H9 (cell line): Measurements from ENCODE around the gene MGMT. TPM values are rescaled to one million over a fixed set of nuclear protein-coding genes. Genes with fewer than 3 reads are reported as not detected.
A peak's percentile ranks its signal among the peaks of the same experiment; 100 is the strongest.

Experiments used
- DNase-seq: peaks from one replicate; pipeline ENCODE4 v3.0.0-alpha.2; 2017
- H2AFZ ChIP-seq: one replicate; pipeline ENCODE4 v1.6.1; 2013; ENCODE audit warnings: mild to moderate bottlenecking, low read length, control low read depth, moderate library complexity
- H2AK5ac ChIP-seq: 2 replicates; pipeline ENCODE4 v1.6.1; 2013; ENCODE audit warnings: low read length, control low read depth, mixed read lengths; ENCODE audit not compliant: insufficient read length
- H2BK120ac ChIP-seq: one replicate; pipeline ENCODE4 v1.6.1; 2013; ENCODE audit warnings: low read depth, mild to moderate bottlenecking, low read length, control low read depth, inconsistent platforms; ENCODE audit not compliant: poor library complexity, severe bottlenecking
- H2BK12ac ChIP-seq: 2 replicates; pipeline ENCODE4 v1.6.1; 2013; ENCODE audit warnings: low read length, control low read depth, mixed read lengths, low read depth; ENCODE audit not compliant: insufficient read length
- H2BK15ac ChIP-seq: 2 replicates; pipeline ENCODE4 v1.6.1; 2013; ENCODE audit warnings: low read depth, low read length, control low read depth
- H2BK20ac ChIP-seq: one replicate; pipeline ENCODE4 v1.6.1; 2013; ENCODE audit warnings: low read depth, mild to moderate bottlenecking, low read length, control low read depth, inconsistent platforms; ENCODE audit not compliant: poor library complexity, severe bottlenecking
- H2BK5ac ChIP-seq: 2 replicates; pipeline ENCODE4 v1.6.1; 2013; ENCODE audit warnings: low read length, control low read depth, mixed read lengths; ENCODE audit not compliant: insufficient read length
- H3K14ac ChIP-seq: 2 replicates; pipeline ENCODE4 v1.6.1; 2013; ENCODE audit warnings: low read length, control low read depth; ENCODE audit not compliant: insufficient read depth
- H3K18ac ChIP-seq: 2 replicates; pipeline ENCODE4 v1.6.1; 2013; ENCODE audit warnings: low read depth, mild to moderate bottlenecking, mixed read lengths, low read length, control low read depth; ENCODE audit not compliant: insufficient read length
- H3K23ac ChIP-seq: 2 replicates; pipeline ENCODE4 v1.6.1; 2013; ENCODE audit warnings: low read length, control low read depth, mixed read lengths, low read depth; ENCODE audit not compliant: insufficient read length
- H3K23me2 ChIP-seq: 2 replicates; pipeline ENCODE4 v1.6.1; 2013; ENCODE audit warnings: low read depth, mild to moderate bottlenecking, mixed read lengths, low read length, control low read depth; ENCODE audit not compliant: insufficient read length, poor library complexity, severe bottlenecking
- H3K27ac ChIP-seq: 2 replicates; pipeline ENCODE4 v1.5.1; 2013; ENCODE audit warnings: low read length, control low read depth, mixed read lengths, low read depth; ENCODE audit not compliant: insufficient read length
- H3K27me3 ChIP-seq: 2 replicates; pipeline ENCODE4 v1.6.1; 2013; ENCODE audit warnings: low read length, control low read depth, inconsistent platforms; ENCODE audit not compliant: insufficient read depth
- H3K4ac ChIP-seq: 2 replicates; pipeline ENCODE4 v1.6.1; 2013; ENCODE audit warnings: low read depth, mild to moderate bottlenecking, control low read depth, inconsistent platforms, low read length, moderate library complexity
- H3K4me1 ChIP-seq: 2 replicates; pipeline ENCODE4 v1.6.1; 2013; ENCODE audit warnings: low read length, control low read depth, inconsistent platforms; ENCODE audit not compliant: insufficient read depth
- H3K4me2 ChIP-seq: 2 replicates; pipeline ENCODE4 v1.6.1; 2013; ENCODE audit warnings: low read length, control low read depth, mixed read lengths; ENCODE audit not compliant: insufficient read length, insufficient read depth
- H3K56ac ChIP-seq: 2 replicates; pipeline ENCODE4 v1.6.1; 2013; ENCODE audit warnings: low read depth, mild to moderate bottlenecking, mixed read lengths, low read length, control low read depth; ENCODE audit not compliant: insufficient read length
- H3K79me1 ChIP-seq: 2 replicates; pipeline ENCODE4 v1.6.1; 2013; ENCODE audit warnings: low read depth, mild to moderate bottlenecking, moderate library complexity, low read length, control low read depth, inconsistent platforms; ENCODE audit not compliant: insufficient read depth, poor library complexity, severe bottlenecking
- H3K79me2 ChIP-seq: 2 replicates; pipeline ENCODE4 v1.6.1; 2013; ENCODE audit warnings: low read length, control low read depth, inconsistent platforms; ENCODE audit not compliant: insufficient read depth
- H3K9ac ChIP-seq: 2 replicates; pipeline ENCODE4 v1.6.1; 2013; ENCODE audit warnings: low read length, control low read depth, mixed read lengths; ENCODE audit not compliant: insufficient read length; ENCODE audit errors: extremely low read depth
- H3K9me3 ChIP-seq: one replicate; pipeline ENCODE4 v1.6.1; 2013; ENCODE audit warnings: low read depth, low read length, inconsistent platforms; ENCODE audit not compliant: control insufficient read depth
- H3T11ph ChIP-seq: one replicate; pipeline ENCODE4 v1.6.1; 2013; ENCODE audit warnings: mild to moderate bottlenecking, low read length, control low read depth, inconsistent platforms
- H4K20me1 ChIP-seq: one replicate; pipeline ENCODE4 v1.6.1; 2013; ENCODE audit not compliant: control insufficient read depth, insufficient read length, insufficient read depth
- H4K5ac ChIP-seq: 2 replicates; pipeline ENCODE4 v1.6.1; 2013; ENCODE audit warnings: low read depth, mild to moderate bottlenecking, mixed read lengths, low read length, control low read depth; ENCODE audit not compliant: insufficient read length
- H4K8ac ChIP-seq: replicated peaks from 2 replicates; pipeline ENCODE4 v1.6.1; 2013; ENCODE audit warnings: low read length, control low read depth, mixed read lengths, low read depth; ENCODE audit not compliant: insufficient read length
- H4K91ac ChIP-seq: 2 replicates; pipeline ENCODE4 v1.6.1; 2013; ENCODE audit warnings: low read depth, mild to moderate bottlenecking, moderate library complexity, mixed read lengths, low read length, control low read depth; ENCODE audit not compliant: insufficient read length
- H3K27ac Mint-ChIP-seq, 3 experiments: 2 replicates in 2 of 3; 3 replicates in 1 of 3; pipeline ENCODE4 v1.8.0; 2020 to 2021; ENCODE audit warnings: mixed read lengths in 3 of 3, mild to moderate bottlenecking in 1 of 3, moderate library complexity in 1 of 3
- H3K27me3 Mint-ChIP-seq: 2 replicates; pipeline ENCODE4 v1.8.0; 2021; ENCODE audit warnings: low read depth, mild to moderate bottlenecking, moderate library complexity, mixed read lengths
- H3K36me3 Mint-ChIP-seq, 3 experiments: 2 replicates in 2 of 3; 3 replicates in 1 of 3; pipeline ENCODE4 v1.8.0; 2020 to 2021; ENCODE audit warnings: low read depth in 3 of 3, mixed read lengths in 3 of 3; ENCODE audit not compliant: insufficient read depth in 1 of 3
- H3K4me1 Mint-ChIP-seq, 2 experiments: 2 replicates each; pipeline ENCODE4 v1.8.0; 2020; ENCODE audit warnings: mixed read lengths in 2 of 2
- H3K4me3 Mint-ChIP-seq, 2 experiments: 2 replicates in 1 of 2; 3 replicates in 1 of 2; pipeline ENCODE4 v1.8.0; 2020 to 2021; ENCODE audit warnings: mild to moderate bottlenecking in 2 of 2, mixed read lengths in 2 of 2, moderate library complexity in 1 of 2
- H3K9me3 Mint-ChIP-seq, 2 experiments: 2 replicates in 1 of 2; 3 replicates in 1 of 2; pipeline ENCODE4 v1.8.0; 2020; ENCODE audit warnings: mild to moderate bottlenecking in 2 of 2, mixed read lengths in 2 of 2, moderate library complexity in 1 of 2
- WGBS: extraction: QIAGEN DNeasy Blood & Tissue Kit; methylation state at CpG from one replicate; pipeline ENCODE4 v1.1.7; 2013; ENCODE audit warnings: missing lambda C conversion rate, low lambda C conversion rate, mixed read lengths; ENCODE audit not compliant: insufficient read length; ENCODE audit errors: extremely low coverage; 5-methylcytosine and 5-hydroxymethylcytosine counted together
- total RNA-seq: library from RNA; stranded (reverse); gene quantifications from 2 replicates; pipeline ENCODE4 v1.2.1, GENCODE V29; 2021
- TF ChIP-seq, protein P1 (sequence below): fragments of 200-600 bp; sonication (generic); conservative IDR thresholded peaks from 3 replicates; pipeline ENCODE4 v1.8.0; 2021; ENCODE audit warnings: antibody characterized with exemption, mild to moderate bottlenecking

Gene MGMT
- total RNA-seq, 1 experiment from 2014 or later = 18.4 TPM

DNA sequence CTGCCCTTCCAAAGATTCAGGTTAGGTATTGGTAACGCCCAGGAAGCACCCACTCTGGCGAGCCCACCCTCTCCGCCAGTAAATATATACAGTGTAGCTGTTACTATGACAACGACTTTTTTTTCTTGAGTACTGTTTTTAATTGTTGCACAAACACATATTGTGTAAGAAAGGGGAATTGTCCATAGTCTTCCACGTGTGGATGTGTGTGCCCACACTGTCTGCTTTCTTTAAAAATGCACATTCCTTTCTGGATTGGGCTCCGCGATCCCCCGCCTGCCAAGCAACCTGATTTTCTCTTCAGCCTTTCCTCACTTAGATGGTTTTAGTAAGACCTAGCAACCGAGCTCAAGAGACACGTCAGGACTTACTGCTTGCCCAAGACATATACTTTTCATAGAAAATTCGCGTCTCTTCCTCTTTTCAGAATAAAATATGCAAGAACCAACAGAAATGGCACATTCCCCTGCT, 249.2 kb downstream of the MGMT start:
- no peak overlapping the region for H4K91ac ChIP-seq
- no peaks in the 10 kb centered on the region for H4K20me1 ChIP-seq
- H3K9me3 Mint-ChIP-seq = peaks cover 0 to 2% of the 10 kb centered on the region in 2 experiments; a peak in 2 of 5 replicates
- no CpG with 5 or more reads among the region's 12 CpGs for WGBS
- no peaks in the 10 kb centered on the region for H3K23me2 ChIP-seq
- DNase-seq = no peak
- H4K8ac ChIP-seq = no peak overlapping the region
- H2BK15ac ChIP-seq = no peak overlapping the region
- no peak overlapping the region for H3K4me3 Mint-ChIP-seq
- no peaks in the 10 kb centered on the region for H3K9me3 ChIP-seq
- H3K4me1 ChIP-seq = no peaks in the 10 kb centered on the region
- H2BK5ac ChIP-seq = no peak overlapping the region
- H2BK12ac ChIP-seq = no peak overlapping the region
- no peaks in the 10 kb centered on the region for H3K79me2 ChIP-seq
- H3K23ac ChIP-seq = no peak overlapping the region
- no peak overlapping the region for H2AFZ ChIP-seq
- no peak overlapping the region for H3T11ph ChIP-seq
- H3K79me1 ChIP-seq = no peaks in the 10 kb centered on the region
- no peak overlapping the region for H2BK120ac ChIP-seq
- no peaks in the 10 kb centered on the region for H3K27me3 ChIP-seq
- no peak overlapping the region for H3K4ac ChIP-seq
- no peaks in the 10 kb centered on the region for H3K27me3 Mint-ChIP-seq
- no peak overlapping the region for H3K9ac ChIP-seq
- no peak overlapping the region for H2AK5ac ChIP-seq
- H3K27ac ChIP-seq = no peak overlapping the region
- no peak overlapping the region for H4K5ac ChIP-seq
- H2BK20ac ChIP-seq = no peak overlapping the region
- H3K36me3 Mint-ChIP-seq = peaks cover 0 to 6% (median 0%) of the 10 kb centered on the region in 3 experiments; a peak in 3 of 7 replicates
- no peak overlapping the region for H3K18ac ChIP-seq
- no peak overlapping the region for H3K56ac ChIP-seq
- H3K4me1 Mint-ChIP-seq = peaks cover 33 to 34% of the 10 kb centered on the region in 2 experiments
- H3K4me2 ChIP-seq = no peak overlapping the region
- TF ChIP-seq, protein P1, sequence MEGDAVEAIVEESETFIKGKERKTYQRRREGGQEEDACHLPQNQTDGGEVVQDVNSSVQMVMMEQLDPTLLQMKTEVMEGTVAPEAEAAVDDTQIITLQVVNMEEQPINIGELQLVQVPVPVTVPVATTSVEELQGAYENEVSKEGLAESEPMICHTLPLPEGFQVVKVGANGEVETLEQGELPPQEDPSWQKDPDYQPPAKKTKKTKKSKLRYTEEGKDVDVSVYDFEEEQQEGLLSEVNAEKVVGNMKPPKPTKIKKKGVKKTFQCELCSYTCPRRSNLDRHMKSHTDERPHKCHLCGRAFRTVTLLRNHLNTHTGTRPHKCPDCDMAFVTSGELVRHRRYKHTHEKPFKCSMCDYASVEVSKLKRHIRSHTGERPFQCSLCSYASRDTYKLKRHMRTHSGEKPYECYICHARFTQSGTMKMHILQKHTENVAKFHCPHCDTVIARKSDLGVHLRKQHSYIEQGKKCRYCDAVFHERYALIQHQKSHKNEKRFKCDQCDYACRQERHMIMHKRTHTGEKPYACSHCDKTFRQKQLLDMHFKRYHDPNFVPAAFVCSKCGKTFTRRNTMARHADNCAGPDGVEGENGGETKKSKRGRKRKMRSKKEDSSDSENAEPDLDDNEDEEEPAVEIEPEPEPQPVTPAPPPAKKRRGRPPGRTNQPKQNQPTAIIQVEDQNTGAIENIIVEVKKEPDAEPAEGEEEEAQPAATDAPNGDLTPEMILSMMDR = no peak
- no peak overlapping the region for H3K14ac ChIP-seq
- peak overlapping the region in 2 of 3 experiments; percentile 15 to 59; a peak in 2 of 7 replicates for H3K27ac Mint-ChIP-seq
